AG10803 (cell line): ENCODE results near the gene BCL11B.

Source experiments
- DNase-seq: peaks from one replicate; pipeline ENCODE4 v3.0.0; 2010; ENCODE audit warnings: low read depth
- H3K4me3 ChIP-seq: 2 replicates; pipeline ENCODE4 v1.5.1; 2011; ENCODE audit warnings: mild to moderate bottlenecking, low read length, control low read depth
- TF ChIP-seq, protein P1 (sequence below): conservative IDR thresholded peaks from 2 replicates; pipeline ENCODE4 v1.5.1; 2011; ENCODE audit warnings: mild to moderate bottlenecking, low read length, control low read depth, inconsistent platforms

Gene BCL11B

GRCh38 chr14:99257673-99258221 is 14.2 kb downstream of the BCL11B start:
- no peak overlapping the region for H3K4me3 ChIP-seq
- TF ChIP-seq, protein P1, sequence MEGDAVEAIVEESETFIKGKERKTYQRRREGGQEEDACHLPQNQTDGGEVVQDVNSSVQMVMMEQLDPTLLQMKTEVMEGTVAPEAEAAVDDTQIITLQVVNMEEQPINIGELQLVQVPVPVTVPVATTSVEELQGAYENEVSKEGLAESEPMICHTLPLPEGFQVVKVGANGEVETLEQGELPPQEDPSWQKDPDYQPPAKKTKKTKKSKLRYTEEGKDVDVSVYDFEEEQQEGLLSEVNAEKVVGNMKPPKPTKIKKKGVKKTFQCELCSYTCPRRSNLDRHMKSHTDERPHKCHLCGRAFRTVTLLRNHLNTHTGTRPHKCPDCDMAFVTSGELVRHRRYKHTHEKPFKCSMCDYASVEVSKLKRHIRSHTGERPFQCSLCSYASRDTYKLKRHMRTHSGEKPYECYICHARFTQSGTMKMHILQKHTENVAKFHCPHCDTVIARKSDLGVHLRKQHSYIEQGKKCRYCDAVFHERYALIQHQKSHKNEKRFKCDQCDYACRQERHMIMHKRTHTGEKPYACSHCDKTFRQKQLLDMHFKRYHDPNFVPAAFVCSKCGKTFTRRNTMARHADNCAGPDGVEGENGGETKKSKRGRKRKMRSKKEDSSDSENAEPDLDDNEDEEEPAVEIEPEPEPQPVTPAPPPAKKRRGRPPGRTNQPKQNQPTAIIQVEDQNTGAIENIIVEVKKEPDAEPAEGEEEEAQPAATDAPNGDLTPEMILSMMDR = no peak
- no peak for DNase-seq

DNA sequence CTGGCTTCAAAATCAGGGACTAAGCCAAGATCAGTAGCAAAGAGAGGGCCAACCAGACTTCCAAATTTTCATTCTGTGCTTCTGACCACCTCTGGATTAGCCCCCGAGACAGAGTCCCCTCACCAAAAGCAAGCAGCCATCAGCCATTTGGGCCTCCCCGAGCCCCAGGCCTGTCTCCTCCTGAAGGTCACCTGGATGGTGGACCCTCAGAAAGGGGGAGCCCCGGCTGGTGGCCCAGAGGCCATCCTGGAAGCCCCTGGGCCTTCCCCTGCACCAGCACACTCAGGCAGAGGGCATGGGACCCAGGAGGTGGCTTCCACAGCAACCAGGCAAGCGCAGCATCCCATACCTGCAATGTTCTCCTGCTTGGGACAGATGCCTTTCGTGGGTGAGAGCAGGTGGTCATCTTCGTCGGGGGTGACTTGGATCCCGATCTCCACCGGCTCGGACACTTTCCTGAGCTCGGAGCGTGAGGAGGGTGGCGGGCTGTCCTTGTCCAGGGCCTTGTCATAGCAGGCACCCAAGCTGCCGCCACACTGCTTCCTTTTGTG is 14.8 kb downstream of the BCL11B start:
- H3K4me3 ChIP-seq = no peak overlapping the region
- TF ChIP-seq, protein P1 = no peak
- no peak for DNase-seq

GRCh38 chr14:99256483-99256874 is 15.5 kb downstream of the BCL11B start:
- no peak for DNase-seq
- no peak overlapping the region for H3K4me3 ChIP-seq
- TF ChIP-seq, protein P1 = no peak

DNA sequence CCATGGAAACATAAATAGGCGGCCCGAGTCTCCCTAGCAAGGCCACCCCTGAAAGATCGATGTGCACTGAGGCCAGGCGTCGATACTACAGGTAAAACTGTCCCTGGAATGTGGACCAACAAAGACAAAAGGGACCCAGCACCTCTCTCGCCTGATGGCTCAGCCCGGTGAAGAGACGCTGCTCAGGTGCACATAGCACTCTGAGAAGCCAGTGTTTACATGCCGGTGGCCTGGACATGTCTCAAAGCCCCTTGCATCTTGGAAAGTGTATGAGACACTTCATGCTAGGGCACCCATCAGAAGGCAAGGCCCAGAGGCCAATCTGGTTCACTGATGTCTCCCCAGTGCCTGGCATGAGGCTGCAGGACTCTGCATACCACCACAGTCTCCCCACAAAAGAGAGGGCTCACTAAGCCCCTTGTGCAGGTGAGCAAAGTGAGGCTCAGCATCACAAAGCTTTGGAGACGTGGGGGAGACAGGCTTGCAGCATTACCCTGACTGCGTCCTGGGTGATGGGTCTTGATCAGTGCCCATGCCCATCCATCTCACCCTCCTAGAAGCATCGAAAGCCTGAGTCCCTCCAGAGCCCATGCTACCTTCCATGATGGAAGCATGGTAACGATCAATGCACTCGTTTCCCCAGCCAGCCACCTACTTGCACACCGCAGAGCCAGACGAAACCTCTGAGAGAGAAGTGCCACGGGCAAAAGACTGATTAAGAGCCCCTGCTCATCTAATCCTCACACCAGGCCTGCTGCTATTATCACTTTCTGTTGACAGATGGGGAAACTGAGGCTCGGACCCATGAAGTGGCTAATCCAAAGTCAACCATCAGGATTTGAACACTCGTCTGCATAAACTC is 16.1 kb downstream of the BCL11B start:
- TF ChIP-seq, protein P1 = no peak
- DNase-seq = no peak
- H3K4me3 ChIP-seq = no peak overlapping the region

DNA sequence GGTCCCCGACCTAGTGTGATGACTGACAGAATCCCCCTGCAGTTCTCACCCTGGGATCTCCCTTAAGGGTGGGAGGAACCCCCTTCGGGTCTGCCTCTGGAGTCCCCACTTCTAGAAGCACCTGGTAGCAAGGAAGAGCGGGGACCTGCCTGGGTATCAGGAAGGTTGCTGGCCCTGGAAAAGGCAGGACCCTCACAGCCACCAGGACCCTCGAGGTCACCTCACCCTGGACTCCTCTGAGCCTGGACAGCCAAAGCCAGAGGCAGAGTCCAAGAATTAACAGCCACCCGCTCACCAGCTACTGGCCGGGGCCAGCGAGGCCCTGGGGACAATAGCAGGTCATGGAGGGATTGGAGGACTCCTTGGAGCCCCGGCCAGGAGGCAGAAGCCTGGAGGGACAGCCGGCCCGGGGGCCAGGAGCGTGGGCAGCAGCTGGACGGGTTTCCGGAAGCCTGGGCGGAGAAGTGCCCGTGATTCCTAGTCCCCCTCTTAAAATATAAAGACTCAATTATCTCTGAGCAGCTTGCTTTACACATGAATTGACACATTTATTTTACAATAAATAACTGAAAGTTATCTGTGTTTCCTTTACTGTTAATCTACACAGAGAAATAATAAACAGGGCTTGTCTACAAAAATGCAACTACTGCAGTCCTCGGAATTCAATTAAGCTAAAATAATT is 17.5 kb downstream of the BCL11B start:
- TF ChIP-seq, protein P1 = no peak
- no peak overlapping the region for H3K4me3 ChIP-seq
- DNase-seq = no peak

DNA sequence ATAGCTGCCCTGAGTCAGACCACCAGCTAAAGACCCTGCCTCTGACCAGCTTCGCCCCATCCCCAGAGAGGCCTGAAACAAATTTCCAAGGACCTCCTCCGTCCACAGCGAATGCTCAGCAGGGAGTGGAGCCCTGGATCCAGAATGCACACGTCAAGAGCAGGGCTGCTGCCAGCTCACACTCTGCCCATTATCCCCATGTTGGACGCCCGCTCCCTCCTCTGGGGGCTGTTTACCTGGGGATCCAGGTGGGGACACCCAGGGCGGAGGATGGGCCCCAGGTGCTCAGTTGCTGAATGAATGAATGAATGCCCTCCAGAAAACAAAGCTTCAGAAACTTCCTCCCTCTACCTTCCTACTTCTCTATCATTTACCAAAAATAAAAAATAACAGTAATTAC is 18.1 kb downstream of the BCL11B start:
- TF ChIP-seq, protein P1 = no peak
- no peak overlapping the region for H3K4me3 ChIP-seq
- no peak for DNase-seq
